Ammon's horn (tissue), 1 donor: ENCODE data around the gene TXNRD1.
"Not testable (repeated sequence)": the region's sequence is repeated elsewhere in the genome, so short reads cannot be mapped to it uniquely, and the experiment has no call there.

Experiments
- DNase-seq: peaks from one replicate; pipeline ENCODE4 v3.0.0-alpha.2; 2016; ENCODE audit warnings: low spot score

The TXNRD1 gene

GRCh38 chr12:104323899-104324298, 108.3 kb downstream of the TXNRD1 start:
- no peak for DNase-seq

GRCh38 chr12:104328278-104328677, 112.7 kb downstream of the TXNRD1 start:
- not testable (repeated sequence) for DNase-seq

GRCh38 chr12:104328790-104329189, 113.2 kb downstream of the TXNRD1 start:
- no peak for DNase-seq

GRCh38 chr12:104329707-104330532, 114.3 kb downstream of the TXNRD1 start:
- DNase-seq, result no peak

DNA sequence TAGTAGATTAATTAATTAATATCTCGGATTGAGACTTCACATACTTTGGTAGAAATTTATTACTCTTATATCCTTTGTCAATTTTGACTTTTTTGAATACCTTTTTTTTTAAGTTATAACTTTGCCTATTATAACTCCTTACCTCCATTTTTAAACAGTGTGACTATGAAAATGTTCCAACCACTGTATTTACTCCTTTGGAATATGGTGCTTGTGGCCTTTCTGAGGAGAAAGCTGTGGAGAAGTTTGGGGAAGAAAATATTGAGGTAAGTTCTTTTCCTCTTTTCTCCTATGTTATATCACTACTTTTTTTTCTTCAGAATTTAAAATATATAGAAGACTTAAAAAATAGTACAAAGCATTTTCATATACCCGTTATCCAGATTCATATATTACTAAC, 115.8 kb downstream of the TXNRD1 start:
- DNase-seq, result no peak

DNA sequence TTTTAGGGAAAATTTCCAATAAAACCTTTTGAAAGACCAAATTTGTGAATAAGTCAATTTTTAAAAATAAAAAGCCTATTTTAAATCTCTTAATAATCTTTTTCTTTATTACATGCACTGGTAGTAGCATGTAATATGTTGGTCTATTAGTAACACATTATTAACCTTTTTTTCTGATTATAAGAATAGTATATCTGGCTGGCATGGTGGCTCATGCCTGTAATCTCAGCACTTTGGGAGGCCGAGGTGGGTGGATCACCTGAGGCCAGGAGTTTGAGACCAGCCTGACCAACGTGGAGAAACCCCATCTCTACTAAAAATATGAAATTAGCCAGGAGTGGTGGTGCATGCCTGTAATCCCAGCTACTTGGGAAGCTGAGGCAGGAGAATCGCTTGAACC, 116.7 kb downstream of the TXNRD1 start:
- DNase-seq, result not testable (repeated sequence)

GRCh38 chr12:104333692-104334255, 118.2 kb downstream of the TXNRD1 start:
- DNase-seq, result no peak

DNA sequence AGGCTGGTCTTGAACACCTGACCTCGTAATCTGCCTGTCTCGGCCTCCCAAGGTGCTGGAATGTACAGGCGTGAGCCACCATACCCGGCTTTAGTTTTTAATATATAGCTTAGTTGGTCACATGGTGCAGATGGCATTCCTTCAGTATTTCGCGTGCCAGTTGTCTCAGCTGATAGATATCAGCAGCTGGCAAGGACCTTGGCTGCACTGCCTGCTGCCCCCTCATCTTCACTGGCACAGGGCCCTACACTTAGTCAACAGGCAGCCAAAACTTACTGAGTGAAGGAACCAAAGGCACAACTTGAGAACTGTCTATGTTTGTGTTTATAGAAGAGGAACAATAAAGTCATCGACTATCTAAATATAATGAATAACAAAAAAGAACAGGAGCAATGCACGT, 119.0 kb downstream of the TXNRD1 start:
- no peak for DNase-seq

- no peak for DNase-seq
Measured at GRCh38 chr12:104336115-104336514, 120.5 kb downstream of the TXNRD1 start.

GRCh38 chr12:104337030-104337558, 121.5 kb downstream of the TXNRD1 start:
- no peak for DNase-seq

DNA sequence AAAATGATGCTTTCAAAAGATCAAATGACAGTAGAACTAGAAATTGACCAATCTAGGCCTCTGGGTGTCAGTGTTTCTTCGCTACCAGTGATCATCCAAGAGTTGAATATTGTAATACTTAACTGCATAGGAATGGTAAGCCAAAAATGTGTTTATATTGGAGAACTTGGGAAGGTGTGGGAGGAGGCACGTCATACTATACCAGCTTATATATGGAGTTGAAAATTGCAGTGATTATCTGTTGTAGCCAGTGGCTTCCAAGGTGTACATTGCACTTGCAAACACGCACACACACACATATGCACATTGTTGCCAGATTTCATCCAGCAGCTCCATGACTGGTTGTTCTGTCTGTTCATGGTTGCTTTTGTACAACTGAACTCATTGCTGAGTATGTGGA, 124.1 kb downstream of the TXNRD1 start:
- DNase-seq, result peak; percentile 29

DNA sequence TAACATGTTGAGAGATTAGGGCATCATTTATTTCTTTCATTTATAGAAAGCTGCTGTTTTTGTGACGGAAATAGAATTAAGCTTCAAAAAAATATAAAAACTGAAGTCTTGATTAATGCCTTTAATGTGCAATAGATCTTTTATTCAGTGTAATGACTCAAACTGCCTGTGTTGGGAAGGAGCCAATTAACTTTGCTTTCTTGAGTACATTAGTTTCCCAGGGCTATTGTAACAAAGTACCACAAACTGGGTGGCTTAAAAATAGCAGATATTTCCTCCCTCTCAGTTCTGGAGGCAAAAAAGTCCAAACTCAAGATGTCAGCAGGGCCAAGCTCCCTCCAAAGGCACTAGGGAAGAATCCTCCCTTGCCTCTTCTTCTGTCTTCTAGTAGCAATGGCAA, 124.6 kb downstream of the TXNRD1 start:
- no peak for DNase-seq

DNA sequence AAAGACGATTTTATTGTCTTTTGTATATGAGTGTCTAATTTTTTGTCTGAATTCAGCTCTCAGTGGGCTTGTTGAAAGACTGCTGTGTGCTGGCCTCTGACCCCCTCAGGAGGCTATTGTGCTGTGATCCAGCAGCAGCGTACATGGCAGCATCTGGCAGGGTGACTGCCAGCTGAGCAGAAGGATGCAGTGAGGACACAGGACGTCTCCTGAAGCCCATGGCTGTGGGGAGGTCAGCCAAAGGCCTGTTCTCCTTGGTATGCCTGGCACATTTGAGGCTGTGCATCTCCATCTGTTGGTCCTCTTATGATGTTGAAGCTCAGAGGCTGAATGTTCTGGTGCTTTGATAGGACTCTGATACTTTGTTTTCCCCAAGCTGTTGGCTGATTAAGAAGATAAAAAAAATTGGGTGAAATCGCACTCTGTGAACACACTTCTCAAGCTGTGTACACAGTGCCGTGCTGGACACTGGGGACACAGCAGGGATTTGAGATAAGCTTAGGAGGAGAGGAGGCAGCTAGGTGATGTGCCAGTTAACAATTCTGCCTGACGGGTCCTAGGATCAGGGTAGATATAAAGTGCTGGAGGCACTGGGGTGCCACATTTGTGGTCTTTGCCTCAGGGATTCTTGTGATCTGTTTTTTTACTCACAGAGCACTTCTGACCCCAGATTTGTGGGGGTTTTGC, 125.5 kb downstream of the TXNRD1 start:
- peak; percentile 70 for DNase-seq

GRCh38 chr12:104342147-104342546, 126.6 kb downstream of the TXNRD1 start:
- no peak for DNase-seq

DNA sequence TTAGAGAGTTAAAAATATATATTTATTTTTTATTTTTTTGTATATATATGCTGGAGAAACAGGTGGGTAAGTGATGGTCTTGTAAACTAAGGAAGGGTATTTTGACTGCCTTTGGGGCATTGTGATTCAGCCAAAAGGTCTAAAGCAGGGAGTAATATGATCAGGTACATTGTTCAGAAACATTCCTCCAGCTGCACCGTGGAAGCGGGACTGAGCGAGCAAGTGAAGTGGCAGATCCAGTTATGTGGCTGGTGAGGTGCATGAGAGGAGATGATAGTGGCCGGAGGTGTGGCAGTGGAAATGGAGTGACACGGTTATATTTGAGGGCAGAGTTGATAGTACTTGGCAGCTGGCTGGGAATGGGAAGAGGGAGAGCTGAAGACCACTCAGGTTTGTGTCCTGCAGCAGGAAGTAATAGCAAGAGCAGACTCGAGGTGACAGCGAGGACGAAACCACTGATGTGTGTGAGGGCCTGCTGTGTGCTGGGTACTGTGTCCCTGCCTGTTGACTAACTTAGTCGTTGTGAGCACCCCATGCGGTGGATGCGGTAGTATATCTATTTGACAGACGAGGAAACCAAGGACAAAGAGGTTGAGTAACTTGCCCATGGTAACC, 127.2 kb downstream of the TXNRD1 start:
- DNase-seq, result no peak

DNA sequence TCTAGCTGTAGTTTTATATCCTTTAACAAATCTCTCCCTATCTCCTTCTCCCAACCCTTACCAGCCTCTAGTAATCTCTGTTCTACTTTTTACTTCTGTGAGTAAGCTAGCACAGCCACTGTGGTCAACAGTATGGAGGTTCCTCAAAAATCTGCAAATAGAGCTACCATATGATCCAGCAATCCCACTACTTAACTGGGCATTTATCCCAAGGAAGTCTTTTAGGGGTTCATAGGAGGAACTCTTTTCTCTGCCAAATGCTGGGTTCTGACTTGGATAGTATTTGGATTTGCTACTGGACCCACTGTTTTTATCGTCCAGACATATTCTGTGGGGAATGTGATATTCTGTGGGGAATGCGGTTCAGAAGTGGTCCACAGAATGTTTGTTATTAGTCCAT, 129.1 kb downstream of the TXNRD1 start:
- no peak for DNase-seq

DNA sequence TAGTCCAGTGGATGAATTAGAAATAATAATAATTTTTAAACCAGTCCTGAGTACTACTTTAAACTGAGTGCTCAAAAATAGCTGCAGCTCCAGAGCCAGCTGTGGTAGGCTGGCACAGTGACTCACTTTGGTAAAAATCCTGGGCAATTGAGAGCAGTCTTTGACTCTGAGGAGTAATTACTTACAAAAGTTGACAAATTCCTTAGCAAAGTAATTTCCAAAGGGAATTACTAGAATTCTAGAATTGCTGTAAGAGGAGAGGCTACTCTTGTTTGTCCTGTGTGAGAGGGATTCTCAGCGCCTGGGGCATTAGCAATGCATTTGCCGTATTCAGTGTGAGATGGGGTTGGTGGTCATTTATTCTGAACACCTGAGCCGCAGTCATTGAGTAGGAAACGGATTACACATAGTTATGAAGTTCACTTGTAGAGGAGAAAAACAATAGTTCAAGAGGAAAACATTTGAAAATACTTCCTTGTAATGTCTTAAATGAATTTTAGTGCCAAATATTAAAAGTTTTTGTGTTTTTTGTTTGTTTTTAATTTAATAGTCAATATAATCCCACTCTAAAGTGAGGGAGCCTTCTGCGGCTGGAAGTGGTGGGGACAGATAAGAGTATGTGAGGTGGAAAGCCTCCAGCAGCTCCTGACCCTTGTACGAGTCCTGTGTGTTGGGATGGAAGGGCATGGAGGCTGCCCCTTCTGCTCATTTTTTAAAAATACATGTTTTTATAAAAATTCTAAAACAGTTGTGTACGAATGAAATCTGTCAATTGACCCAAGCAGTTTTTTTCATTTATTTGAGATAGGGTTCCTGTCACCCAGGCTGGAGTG, 129.9 kb downstream of the TXNRD1 start:
- DNase-seq, result no peak

DNA sequence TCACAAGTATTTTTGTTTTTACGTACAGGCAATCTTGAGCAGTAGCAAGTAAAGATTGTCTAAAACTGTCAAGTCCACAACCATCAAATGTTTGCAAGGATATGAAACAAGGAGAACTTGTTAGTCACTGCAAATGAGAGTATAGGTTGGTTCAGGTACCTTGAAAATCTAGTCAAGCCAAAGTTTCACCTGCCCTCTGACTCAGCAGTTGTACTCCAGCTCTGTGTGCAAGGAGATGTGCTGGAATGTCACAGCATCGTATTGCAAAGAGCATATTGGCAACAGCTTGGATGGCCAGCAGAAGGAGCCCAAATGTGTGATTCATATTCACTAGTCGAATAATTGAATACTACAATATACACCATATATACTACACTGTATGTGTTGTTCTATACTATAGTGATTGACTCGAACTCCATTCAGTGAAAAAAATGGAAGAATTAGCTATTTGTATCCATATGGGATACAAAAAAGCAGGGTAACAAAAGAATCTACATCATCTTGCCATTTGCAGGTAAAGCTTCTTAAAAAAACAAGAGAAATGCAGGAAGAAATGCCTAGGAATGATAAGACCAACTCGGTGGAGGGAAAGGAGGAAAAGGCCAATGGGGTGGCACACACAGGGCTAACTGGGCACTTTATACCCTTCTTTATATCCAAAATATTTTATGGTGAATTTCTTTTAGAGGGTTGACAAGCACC, 131.9 kb downstream of the TXNRD1 start:
- no peak for DNase-seq

DNA sequence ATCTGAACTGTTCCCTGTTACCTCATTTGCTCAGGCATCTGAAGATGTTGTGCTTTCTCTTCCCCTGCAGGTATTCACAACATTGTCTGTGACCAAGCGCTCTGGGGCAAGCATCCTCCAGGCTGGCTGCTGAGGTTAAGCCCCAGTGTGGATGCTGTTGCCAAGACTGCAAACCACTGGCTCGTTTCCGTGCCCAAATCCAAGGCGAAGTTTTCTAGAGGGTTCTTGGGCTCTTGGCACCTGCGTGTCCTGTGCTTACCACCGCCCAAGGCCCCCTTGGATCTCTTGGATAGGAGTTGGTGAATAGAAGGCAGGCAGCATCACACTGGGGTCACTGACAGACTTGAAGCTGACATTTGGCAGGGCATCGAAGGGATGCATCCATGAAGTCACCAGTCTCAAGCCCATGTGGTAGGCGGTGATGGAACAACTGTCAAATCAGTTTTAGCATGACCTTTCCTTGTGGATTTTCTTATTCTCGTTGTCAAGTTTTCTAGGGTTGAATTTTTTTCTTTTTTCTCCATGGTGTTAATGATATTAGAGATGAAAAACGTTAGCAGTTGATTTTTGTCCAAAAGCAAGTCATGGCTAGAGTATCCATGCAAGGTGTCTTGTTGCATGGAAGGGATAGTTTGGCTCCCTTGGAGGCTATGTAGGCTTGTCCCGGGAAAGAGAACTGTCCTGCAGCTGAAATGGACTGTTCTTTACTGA, 132.9 kb downstream of the TXNRD1 start:
- no peak for DNase-seq

DNA sequence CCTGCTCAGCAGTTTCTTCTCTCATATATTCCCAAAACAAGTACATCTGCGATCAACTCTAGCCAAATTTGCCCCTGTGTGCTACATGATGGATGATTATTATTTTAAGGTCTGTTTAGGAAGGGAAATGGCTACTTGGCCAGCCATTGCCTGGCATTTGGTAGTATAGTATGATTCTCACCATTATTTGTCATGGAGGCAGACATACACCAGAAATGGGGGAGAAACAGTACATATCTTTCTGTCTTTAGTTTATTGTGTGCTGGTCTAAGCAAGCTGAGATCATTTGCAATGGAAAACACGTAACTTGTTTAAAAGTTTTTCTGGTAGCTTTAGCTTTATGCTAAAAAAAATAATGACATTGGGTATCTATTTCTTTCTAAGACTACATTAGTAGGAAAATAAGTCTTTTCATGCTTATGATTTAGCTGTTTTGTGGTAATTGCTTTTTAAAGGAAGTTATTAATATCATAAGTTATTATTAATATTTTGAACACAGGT, 133.5 kb downstream of the TXNRD1 start:
- DNase-seq, result no peak
